Measurements from ENCODE around the gene GDF7. TPM values are rescaled to one million over a fixed set of nuclear protein-coding genes. Genes with fewer than 3 reads are reported as not detected.
"Not testable (repeated sequence)": the region's sequence is repeated elsewhere in the genome, so short reads cannot be mapped to it uniquely, and the experiment has no call there.

The GDF7 gene
- total RNA-seq, 1 experiment from 2014 or later: 0.04 TPM

DNA sequence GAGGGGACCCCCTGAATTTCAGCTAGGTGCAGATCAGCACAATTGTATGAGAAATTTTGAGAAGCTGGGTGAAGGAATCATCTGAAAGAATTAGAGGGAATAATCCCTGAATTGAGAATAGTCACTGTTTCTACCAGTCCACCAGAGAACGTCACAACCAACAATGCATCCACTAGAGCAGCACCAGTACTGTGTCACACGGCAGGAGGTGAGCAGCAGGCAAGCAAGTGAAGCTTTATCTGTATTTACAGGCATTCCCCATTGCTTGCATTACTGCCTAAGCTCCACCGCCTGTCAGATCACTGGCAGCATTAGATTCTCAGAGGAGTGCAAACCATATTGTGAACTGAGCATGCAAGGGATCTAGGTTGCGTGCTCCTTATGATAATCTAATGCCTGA, 40.7 kb downstream of the GDF7 start:
- H2BK20ac ChIP-seq (ENCODE audit: low read depth, low read length, poor library complexity, severe bottlenecking): no peak overlapping the region
- H3K27me3 Mint-ChIP-seq (ENCODE audit: low read depth): no peaks in the 10 kb centered on the region
- H4K20me1 ChIP-seq (ENCODE audit: control insufficient read depth, insufficient read depth, insufficient read length): no peaks in the 10 kb centered on the region
- H2AK5ac ChIP-seq (ENCODE audit: insufficient read length, low read length): no peak overlapping the region
- no peak overlapping the region for H3K4ac ChIP-seq (ENCODE audit: low read depth, low read length)
- peaks cover 1 to 7% of the 10 kb centered on the region in 2 experiments; a peak in 2 of 5 replicates for H3K9me3 Mint-ChIP-seq
- H2BK15ac ChIP-seq (ENCODE audit: low read depth, low read length): no peak overlapping the region
- no peak overlapping the region for H3K14ac ChIP-seq (ENCODE audit: insufficient read depth, low read length)
- peak overlapping the region in 1 of 3 experiments; percentile 5; a peak in 1 of 7 replicates for H3K27ac Mint-ChIP-seq
- H3K23me2 ChIP-seq (ENCODE audit: insufficient read length, low read depth, low read length, poor library complexity, severe bottlenecking): no peaks in the 10 kb centered on the region
- H3K79me1 ChIP-seq (ENCODE audit: insufficient read depth, low read depth, low read length, poor library complexity, severe bottlenecking): no peaks in the 10 kb centered on the region
- TF ChIP-seq, protein P1, sequence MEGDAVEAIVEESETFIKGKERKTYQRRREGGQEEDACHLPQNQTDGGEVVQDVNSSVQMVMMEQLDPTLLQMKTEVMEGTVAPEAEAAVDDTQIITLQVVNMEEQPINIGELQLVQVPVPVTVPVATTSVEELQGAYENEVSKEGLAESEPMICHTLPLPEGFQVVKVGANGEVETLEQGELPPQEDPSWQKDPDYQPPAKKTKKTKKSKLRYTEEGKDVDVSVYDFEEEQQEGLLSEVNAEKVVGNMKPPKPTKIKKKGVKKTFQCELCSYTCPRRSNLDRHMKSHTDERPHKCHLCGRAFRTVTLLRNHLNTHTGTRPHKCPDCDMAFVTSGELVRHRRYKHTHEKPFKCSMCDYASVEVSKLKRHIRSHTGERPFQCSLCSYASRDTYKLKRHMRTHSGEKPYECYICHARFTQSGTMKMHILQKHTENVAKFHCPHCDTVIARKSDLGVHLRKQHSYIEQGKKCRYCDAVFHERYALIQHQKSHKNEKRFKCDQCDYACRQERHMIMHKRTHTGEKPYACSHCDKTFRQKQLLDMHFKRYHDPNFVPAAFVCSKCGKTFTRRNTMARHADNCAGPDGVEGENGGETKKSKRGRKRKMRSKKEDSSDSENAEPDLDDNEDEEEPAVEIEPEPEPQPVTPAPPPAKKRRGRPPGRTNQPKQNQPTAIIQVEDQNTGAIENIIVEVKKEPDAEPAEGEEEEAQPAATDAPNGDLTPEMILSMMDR (conservative IDR thresholded peaks at IDR 0.05): no peak
- no peaks in the 10 kb centered on the region for H3K27me3 ChIP-seq (ENCODE audit: insufficient read depth, low read length)
- H4K8ac ChIP-seq (replicated peaks; ENCODE audit: insufficient read length, low read depth, low read length): no peak overlapping the region
- H3T11ph ChIP-seq (ENCODE audit: low read length): no peak overlapping the region
- H3K4me1 ChIP-seq (ENCODE audit: insufficient read depth, low read length): no peaks in the 10 kb centered on the region
- DNase-seq: no peak
- H3K4me2 ChIP-seq (ENCODE audit: insufficient read depth, insufficient read length, low read length): no peak overlapping the region
- no peak overlapping the region for H3K4me3 Mint-ChIP-seq
- H3K79me2 ChIP-seq (ENCODE audit: insufficient read depth, low read length): no peaks in the 10 kb centered on the region
- H2BK120ac ChIP-seq (ENCODE audit: low read depth, low read length, poor library complexity, severe bottlenecking): no peak overlapping the region
- no peak overlapping the region for H2BK12ac ChIP-seq (ENCODE audit: insufficient read length, low read depth, low read length)
- H4K5ac ChIP-seq (ENCODE audit: insufficient read length, low read depth, low read length): no peak overlapping the region
- H2BK5ac ChIP-seq (ENCODE audit: insufficient read length, low read length): no peak overlapping the region
- H3K36me3 Mint-ChIP-seq (ENCODE audit: insufficient read depth in 1 of 3, low read depth in 3 of 3): peaks cover 5 to 10% (median 7%) of the 10 kb centered on the region in 3 experiments; a peak in 6 of 7 replicates
- H3K23ac ChIP-seq (ENCODE audit: insufficient read length, low read depth, low read length): no peak overlapping the region
- no peak overlapping the region for H2AFZ ChIP-seq (ENCODE audit: low read length)
- no peak overlapping the region for H3K56ac ChIP-seq (ENCODE audit: insufficient read length, low read depth, low read length)
- H3K18ac ChIP-seq (ENCODE audit: insufficient read length, low read depth, low read length): no peak overlapping the region
- no peaks in the 10 kb centered on the region for H3K9me3 ChIP-seq (ENCODE audit: control insufficient read depth, low read depth, low read length)
- H3K27ac ChIP-seq (ENCODE audit: insufficient read length, low read depth, low read length): no peak overlapping the region
- no peak overlapping the region for H3K9ac ChIP-seq (ENCODE audit: extremely low read depth, insufficient read length, low read length)
- no peak overlapping the region for H4K91ac ChIP-seq (ENCODE audit: insufficient read length, low read depth, low read length)
- WGBS (ENCODE audit: extremely low coverage, insufficient read length, low lambda C conversion rate): no CpG with 5 or more reads among the region's 4 CpGs
- H3K4me1 Mint-ChIP-seq: peaks cover 6 to 7% of the 10 kb centered on the region in 2 experiments

DNA sequence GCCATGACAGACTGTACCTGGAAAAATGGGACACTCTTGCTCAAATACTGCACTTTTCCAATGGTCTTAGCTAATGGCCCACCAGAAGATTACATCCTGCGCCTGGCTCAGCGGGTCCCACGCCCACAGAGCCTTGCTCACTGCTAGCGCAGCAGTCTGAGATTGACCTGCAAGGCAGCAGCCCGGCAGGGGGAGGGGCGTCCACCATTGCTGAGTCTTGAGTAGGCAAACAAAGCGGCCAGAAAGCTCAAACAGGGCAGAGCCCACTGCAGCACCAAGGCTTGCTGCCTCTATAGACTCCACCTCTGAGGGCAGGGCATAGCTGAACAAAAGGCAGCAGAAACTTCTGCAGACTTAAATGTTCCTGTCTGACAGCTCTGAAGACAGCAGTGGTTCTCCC, 44.7 kb downstream of the GDF7 start:
- not testable (repeated sequence) for H3K23me2 ChIP-seq (ENCODE audit: insufficient read length, low read depth, low read length, poor library complexity, severe bottlenecking); H3K9me3 ChIP-seq (ENCODE audit: control insufficient read depth, low read depth, low read length); H3K23ac ChIP-seq (ENCODE audit: insufficient read length, low read depth, low read length); H3K27me3 Mint-ChIP-seq (ENCODE audit: low read depth); H3K4me2 ChIP-seq (ENCODE audit: insufficient read depth, insufficient read length, low read length); H3K79me1 ChIP-seq (ENCODE audit: insufficient read depth, low read depth, low read length, poor library complexity, severe bottlenecking); H2BK5ac ChIP-seq (ENCODE audit: insufficient read length, low read length); H3K27ac ChIP-seq (ENCODE audit: insufficient read length, low read depth, low read length); H4K8ac ChIP-seq (replicated peaks; ENCODE audit: insufficient read length, low read depth, low read length); H3K27me3 ChIP-seq (ENCODE audit: insufficient read depth, low read length); H3T11ph ChIP-seq (ENCODE audit: low read length); H3K4me1 Mint-ChIP-seq; H2BK12ac ChIP-seq (ENCODE audit: insufficient read length, low read depth, low read length); H3K27ac Mint-ChIP-seq; H3K18ac ChIP-seq (ENCODE audit: insufficient read length, low read depth, low read length); H2AK5ac ChIP-seq (ENCODE audit: insufficient read length, low read length); H4K5ac ChIP-seq (ENCODE audit: insufficient read length, low read depth, low read length); H3K4me1 ChIP-seq (ENCODE audit: insufficient read depth, low read length); H3K9ac ChIP-seq (ENCODE audit: extremely low read depth, insufficient read length, low read length); H2AFZ ChIP-seq (ENCODE audit: low read length); H4K20me1 ChIP-seq (ENCODE audit: control insufficient read depth, insufficient read depth, insufficient read length); H2BK20ac ChIP-seq (ENCODE audit: low read depth, low read length, poor library complexity, severe bottlenecking); H3K56ac ChIP-seq (ENCODE audit: insufficient read length, low read depth, low read length); H3K9me3 Mint-ChIP-seq; H3K4ac ChIP-seq (ENCODE audit: low read depth, low read length); H3K79me2 ChIP-seq (ENCODE audit: insufficient read depth, low read length); DNase-seq; H4K91ac ChIP-seq (ENCODE audit: insufficient read length, low read depth, low read length); H2BK120ac ChIP-seq (ENCODE audit: low read depth, low read length, poor library complexity, severe bottlenecking); H3K14ac ChIP-seq (ENCODE audit: insufficient read depth, low read length); H3K4me3 Mint-ChIP-seq; H2BK15ac ChIP-seq (ENCODE audit: low read depth, low read length)
- peaks cover 10 to 11% (median 10%) of the 10 kb centered on the region in 3 experiments; a peak in 6 of 7 replicates for H3K36me3 Mint-ChIP-seq (ENCODE audit: insufficient read depth in 1 of 3, low read depth in 3 of 3)
- no CpG with 5 or more reads among the region's 7 CpGs for WGBS (ENCODE audit: extremely low coverage, insufficient read length, low lambda C conversion rate)

All from H9 (cell line).